Keratinocyte (primary cell): ENCODE data around the gene SLAIN2. TPM values are rescaled to one million over a fixed set of nuclear protein-coding genes. Genes with fewer than 3 reads are reported as not detected.

ENCODE experiments used
- DNase-seq: peaks from one replicate; pipeline ENCODE4 v3.0.0-alpha.2; 2011; ENCODE audit warnings: low read depth, missing footprints, low spot score
- FAIRE-seq: peaks from 2 replicates; lab custom pipeline; 2011; peaks lifted over from hg19 to GRCh38; lab: Jason Lieb, UNC
- H2AFZ ChIP-seq: 2 replicates; pipeline ENCODE4 v1.6.0; 2012; ENCODE audit warnings: low read length, control low read depth, inconsistent platforms; ENCODE audit not compliant: control insufficient read depth
- H3K27ac ChIP-seq: 2 replicates; pipeline ENCODE4 v1.5.1; 2011; ENCODE audit warnings: low read length; ENCODE audit not compliant: control insufficient read depth, insufficient read depth
- H3K27me3 ChIP-seq: 3 replicates; pipeline ENCODE4 v1.6.0; 2011; ENCODE audit warnings: low read length; ENCODE audit not compliant: control insufficient read depth, insufficient read depth; ENCODE audit errors: extremely low read depth
- H3K36me3 ChIP-seq, 2 experiments: 2 replicates in 1 of 2; 3 replicates in 1 of 2; pipeline ENCODE4 v1.5.1; 2011; ENCODE audit warnings: low read length in 2 of 2, mild to moderate bottlenecking in 1 of 2; ENCODE audit not compliant: control insufficient read depth in 2 of 2, insufficient read depth in 2 of 2; ENCODE audit errors: extremely low read depth in 1 of 2
- H3K4me1 ChIP-seq: 3 replicates; pipeline ENCODE4 v1.5.1; 2011; ENCODE audit warnings: low read length; ENCODE audit not compliant: control insufficient read depth, insufficient read depth; ENCODE audit errors: extremely low read depth
- H3K4me2 ChIP-seq: 3 replicates; pipeline ENCODE4 v1.6.0; 2011; ENCODE audit warnings: low read depth, low read length; ENCODE audit not compliant: control insufficient read depth, insufficient read depth; ENCODE audit errors: extremely low read depth
- H3K4me3 ChIP-seq, 3 experiments: fragments of 200-600 bp in 1 of 3; sonication (generic) in 1 of 3; 2 replicates in 2 of 3; 3 replicates in 1 of 3; pipeline ENCODE4 v1.5.1; 2011 to 2016; ENCODE audit warnings: low read length in 3 of 3, mild to moderate bottlenecking in 3 of 3, control low read depth in 2 of 3, inconsistent platforms in 1 of 3, low read depth in 1 of 3, mixed read lengths in 1 of 3, mixed run types in 1 of 3, moderate library complexity in 1 of 3; ENCODE audit not compliant: control insufficient read depth in 2 of 3, insufficient read depth in 2 of 3; ENCODE audit errors: extremely low read depth in 1 of 3
- H3K79me2 ChIP-seq: 2 replicates; pipeline ENCODE4 v1.6.0; 2012; ENCODE audit warnings: low read length; ENCODE audit not compliant: control insufficient read depth, insufficient read depth
- H3K9ac ChIP-seq: 3 replicates; pipeline ENCODE4 v1.6.0; 2011; ENCODE audit warnings: low read length; ENCODE audit not compliant: control insufficient read depth, insufficient read depth; ENCODE audit errors: extremely low read depth
- H3K9me1 ChIP-seq: 3 replicates; pipeline ENCODE4 v1.6.0; 2011; ENCODE audit warnings: low read length; ENCODE audit not compliant: control insufficient read depth, insufficient read depth; ENCODE audit errors: extremely low read depth
- H3K9me3 ChIP-seq: 2 replicates; pipeline ENCODE4 v1.5.1; 2012; ENCODE audit warnings: low read depth, low read length; ENCODE audit not compliant: control insufficient read depth
- H4K20me1 ChIP-seq: 3 replicates; pipeline ENCODE4 v1.6.0; 2011; ENCODE audit warnings: low read length; ENCODE audit not compliant: control insufficient read depth, insufficient read depth; ENCODE audit errors: extremely low read depth
- CTCF ChIP-seq, 3 experiments: IDR thresholded peaks in 1 of 3; conservative IDR thresholded peaks in 1 of 3; optimal IDR thresholded peaks in 1 of 3; 2 replicates in 2 of 3; 3 replicates in 1 of 3; pipeline versions ENCODE3 to v1.5.1; 2011; ENCODE audit warnings: low read length in 3 of 3, mild to moderate bottlenecking in 3 of 3, moderate library complexity in 2 of 3, control low read depth in 1 of 3, inconsistent platforms in 1 of 3; ENCODE audit not compliant: insufficient read depth in 2 of 3; ENCODE audit errors: extremely low read depth in 1 of 3
- EZH2 ChIP-seq: IDR thresholded peaks from one replicate; pipeline ENCODE4 v1.6.1; 2012; ENCODE audit warnings: inconsistent platforms, mild to moderate bottlenecking, low read length, moderate library complexity
- dilution Hi-C: fragments of 300-500 bp; cut with MboI; formaldehyde crosslinking; loops from one replicate; pipeline ENCODE4 v1.7.0; 2020; ENCODE audit warnings: low sequenced_read_pairs; ENCODE audit not compliant: extremely low pct_ligation_motif_present
- polyA plus RNA-seq, 5 experiments: library from polyadenylated mRNA; depleted of rRNA in 3 of 5; stranded (reverse) in 3 of 5; stranded (forward) in 1 of 5; unstranded in 1 of 5; fragments of >200 nt; gene quantifications; 1 replicate in 1 of 5; 2 replicates in 3 of 5; 3 replicates in 1 of 5; pipeline versions ENCODE4 v1.2.1 to v1.2.3, GENCODE V29; 2011 to 2012; ENCODE audit warnings: missing spikeins in 2 of 5, low read depth in 1 of 5, low replicate concordance in 1 of 5

The SLAIN2 gene
- polyA plus RNA-seq, 1 donor (not counting 4 experiments of a cell fraction or from before 2014, with no cell fraction given), result 72.4 TPM

- Histone ChIP-seq H3K4me2 (peak overlapping the region; percentile 58), H3K9ac (no peak overlapping the region), H3K4me1 (peaks cover 13% of the 10 kb centered on the region), H3K4me3 (peak overlapping the region in 2 of 3 experiments; percentile 11 to 41), H3K9me3 (no peaks in the 10 kb centered on the region), H3K79me2 (peaks cover 59% of the 10 kb centered on the region), H2AFZ (no peak overlapping the region), H3K9me1 (peaks cover 2% of the 10 kb centered on the region), H3K36me3 (no peaks in the 10 kb centered on the region), H3K27me3 (no peaks in the 10 kb centered on the region), H4K20me1 (no peaks in the 10 kb centered on the region), H3K27ac (peak overlapping the region; percentile 59)
- dilution Hi-C loops, result no loop called here
- no peak for DNase-seq
- no peak for TF ChIP-seq EZH2
- no peak for TF ChIP-seq CTCF (optimal IDR thresholded peaks at IDR 0.05 in 1 of 3, IDR thresholded peaks at IDR 0.05 in 1 of 3, conservative IDR thresholded peaks at IDR 0.05 in 1 of 3; ENCODE audit: extremely low read depth in 1 of 3, insufficient read depth in 2 of 3, low read length in 3 of 3)
- FAIRE-seq, result no peak
Measured at GRCh38 chr4:48361012-48361400, 19.7 kb downstream of the SLAIN2 start.

GRCh38 chr4:48366611-48367010 is 25.3 kb downstream of the SLAIN2 start:
- H3K4me2 ChIP-seq, result no peak overlapping the region
- H3K9ac ChIP-seq, result no peak overlapping the region
- H3K36me3 ChIP-seq, result no peaks in the 10 kb centered on the region
- H4K20me1 ChIP-seq, result no peaks in the 10 kb centered on the region
- H3K9me3 ChIP-seq, result no peaks in the 10 kb centered on the region
- no peaks in the 10 kb centered on the region for H3K9me1 ChIP-seq
- DNase-seq (no peak), FAIRE-seq (no peak)
- peaks cover 71% of the 10 kb centered on the region for H3K79me2 ChIP-seq
- no peak overlapping the region for H3K27ac ChIP-seq
- H2AFZ ChIP-seq, result no peak overlapping the region
- no peaks in the 10 kb centered on the region for H3K27me3 ChIP-seq
- no peak overlapping the region for H3K4me3 ChIP-seq
- TF ChIP-seq EZH2 (no peak), CTCF (optimal IDR thresholded peaks at IDR 0.05 in 1 of 3, IDR thresholded peaks at IDR 0.05 in 1 of 3, conservative IDR thresholded peaks at IDR 0.05 in 1 of 3; ENCODE audit: extremely low read depth in 1 of 3, insufficient read depth in 2 of 3, low read length in 3 of 3) (no peak)
- dilution Hi-C loops, result no loop called here
- peaks cover 7% of the 10 kb centered on the region for H3K4me1 ChIP-seq
